ENCODE measurements around the gene MPZ.
A peak's percentile ranks its signal among the peaks of the same experiment; 100 is the strongest.

Gene MPZ

GRCh38 chr1:161311595-161312181, 1.9 kb upstream of the MPZ start:
- no peak for DNase-seq (ENCODE audit: extremely low read depth, low read depth)
- no peak for TF ChIP-seq CTCF (IDR thresholded peaks at IDR 0.05; ENCODE audit: low read depth, low read length)

DNA sequence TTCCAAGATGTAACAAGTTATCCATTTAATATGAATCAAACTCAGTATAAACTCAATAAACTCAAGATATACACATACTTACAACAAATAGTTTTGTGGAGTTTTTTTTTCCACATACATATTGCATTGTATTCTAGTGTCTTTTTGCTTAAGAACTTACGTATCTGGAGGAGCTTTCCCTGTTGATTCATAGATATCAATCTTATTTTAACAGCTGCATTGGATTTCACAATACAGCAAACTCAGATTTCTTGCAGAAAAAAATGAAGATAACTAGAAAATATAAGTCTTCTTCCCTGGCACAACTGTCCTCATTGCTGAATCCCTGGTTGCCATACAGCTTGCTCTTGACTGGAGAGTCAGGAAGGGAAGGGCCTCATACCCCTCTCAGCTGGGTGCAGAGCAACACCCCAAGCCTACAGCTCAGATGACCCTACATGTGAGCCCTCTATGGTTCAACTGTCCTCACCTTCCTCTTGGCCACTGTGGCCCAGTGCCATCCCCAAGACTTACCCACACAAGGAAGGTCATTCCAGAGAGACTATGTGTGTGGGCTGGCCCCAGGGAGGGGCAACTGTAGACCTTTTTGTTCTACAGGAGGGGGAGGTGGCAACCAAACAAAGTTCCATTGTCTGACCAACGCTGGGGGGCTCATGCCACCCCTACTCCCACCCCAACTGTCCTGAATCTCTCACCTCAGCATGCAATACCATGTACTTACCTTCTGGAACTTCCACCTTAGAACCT, 1.7 kb downstream of the MPZ start:
- DNase-seq (ENCODE audit: extremely low read depth, low read depth), result no peak
- no peak for TF ChIP-seq CTCF (IDR thresholded peaks at IDR 0.05; ENCODE audit: low read depth, low read length)

DNA sequence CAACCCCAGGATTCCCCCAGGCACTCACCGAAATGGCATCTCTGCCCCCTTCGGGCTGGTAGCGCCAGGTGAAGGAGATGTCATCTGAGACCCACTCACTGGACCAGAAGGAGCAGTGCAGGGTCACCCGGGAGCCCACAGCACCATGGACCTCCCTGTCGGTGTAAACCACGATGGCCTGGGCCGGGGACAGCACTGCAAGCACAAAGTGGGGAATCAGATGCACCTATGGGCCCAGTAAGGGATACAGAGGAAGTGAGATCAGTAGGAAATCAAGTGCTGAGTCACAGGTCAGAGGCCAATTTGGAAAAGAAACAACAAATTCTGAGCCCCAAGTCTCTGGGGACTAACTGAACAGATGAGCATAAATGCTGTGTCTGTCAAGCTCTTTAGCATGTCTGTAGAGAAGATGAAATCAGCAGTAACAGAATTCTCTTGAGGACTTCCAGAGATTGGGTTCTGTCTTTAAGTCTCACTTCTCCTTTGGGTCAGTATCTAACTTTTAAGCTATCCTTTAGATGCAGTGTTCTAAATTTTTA, 2.5 kb downstream of the MPZ start:
- TF ChIP-seq CTCF (IDR thresholded peaks at IDR 0.05; ENCODE audit: low read depth, low read length), result no peak
- DNase-seq (ENCODE audit: extremely low read depth, low read depth), result no peak

- DNase-seq (ENCODE audit: extremely low read depth, low read depth), result no peak
These were observed 3.8 kb downstream of the MPZ start for GRCh38 chr1:161305867-161306519.

DNA sequence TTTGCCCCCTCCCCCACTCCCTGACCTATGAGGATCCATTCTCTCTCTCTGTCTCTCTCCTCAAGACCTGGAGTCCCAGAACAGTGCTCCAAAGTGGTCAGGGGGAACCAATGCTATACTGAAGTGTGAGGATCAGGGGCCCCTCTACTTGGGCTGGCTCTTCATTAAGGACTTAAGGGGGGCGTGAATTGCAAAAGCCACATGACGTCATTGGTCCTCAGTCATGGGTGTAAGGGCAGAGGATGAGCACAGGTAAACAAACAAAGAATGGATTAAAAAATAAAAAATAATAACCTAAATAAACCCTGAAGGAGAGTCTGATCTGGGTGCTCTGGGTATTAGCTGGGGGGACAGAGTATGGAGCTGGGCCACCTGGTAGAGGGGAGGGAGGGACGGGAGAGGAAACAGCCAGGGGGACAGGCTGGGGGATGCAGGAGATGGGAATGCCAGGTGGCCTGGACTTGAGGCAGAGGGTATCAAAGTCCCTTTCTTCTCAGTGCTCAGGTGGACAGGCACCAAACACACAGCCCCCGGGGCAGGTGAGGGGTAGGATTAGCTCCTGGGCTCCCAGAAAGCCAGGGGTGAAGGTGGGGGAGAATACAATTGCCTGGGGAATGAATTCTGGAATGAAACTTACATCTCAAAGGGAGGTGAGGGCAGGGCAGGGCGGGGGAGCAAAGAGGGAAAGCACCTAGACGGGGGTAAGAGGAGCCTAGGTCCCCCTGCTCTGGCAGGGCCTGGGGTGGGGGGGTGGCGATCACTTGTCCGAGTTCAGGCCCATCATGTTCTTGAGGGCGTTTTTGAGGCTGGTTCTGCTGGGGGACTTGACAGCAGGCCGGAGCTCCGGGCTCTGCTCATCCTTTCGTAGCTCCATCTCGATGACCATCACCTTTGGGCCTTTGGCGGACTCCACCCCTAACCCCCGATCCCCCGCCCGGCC, 4.6 kb downstream of the MPZ start:
- TF ChIP-seq CTCF (IDR thresholded peaks at IDR 0.05; ENCODE audit: low read depth, low read length), result no peak
- DNase-seq (ENCODE audit: extremely low read depth, low read depth), result no peak

More at GRCh38 chr1:161305867-161306519, 3.8 kb downstream of the MPZ start:
- TF ChIP-seq CTCF (IDR thresholded peaks at IDR 0.05; ENCODE audit: low read depth, low read length), result peak; percentile 13

DNA sequence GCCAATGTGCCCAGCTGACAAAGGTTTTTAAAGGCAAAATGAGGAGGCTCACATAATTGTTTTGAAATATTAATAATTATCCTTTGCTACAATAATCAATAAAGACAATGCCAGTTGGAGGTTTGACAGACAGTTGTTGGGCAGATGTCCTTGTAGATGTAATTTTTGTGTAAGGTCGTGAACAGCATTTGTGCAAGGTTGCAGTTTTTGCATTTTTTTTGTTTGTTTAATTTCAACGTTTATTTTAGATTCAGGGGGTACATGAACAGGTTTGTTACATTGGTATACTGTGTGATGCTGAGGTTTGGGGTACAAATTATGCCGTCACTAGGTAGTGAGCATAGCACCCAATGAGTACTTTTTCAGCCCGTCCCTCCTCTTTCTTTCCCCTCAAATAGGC, 9.3 kb downstream of the MPZ start:
- no peak for TF ChIP-seq CTCF (IDR thresholded peaks at IDR 0.05; ENCODE audit: low read depth, low read length)
- no peak for DNase-seq (ENCODE audit: extremely low read depth, low read depth)
